Panc1 (cell line): Measurements from ENCODE around the gene PDPK1.

Experiments used
- POLR2AphosphoS5 ChIP-seq: IDR thresholded peaks from 2 replicates; pipeline ENCODE4 v1.6.1; 2012; ENCODE audit warnings: mild to moderate bottlenecking, low read depth, low read length, moderate library complexity
- SIN3A ChIP-seq: IDR thresholded peaks from 2 replicates; pipeline ENCODE4 v1.6.1; 2012; ENCODE audit warnings: low read depth, mild to moderate bottlenecking, low read length, moderate library complexity, borderline replicate concordance; ENCODE audit not compliant: insufficient read depth
- TF ChIP-seq, protein P1 (sequence below): fragments of 450-650 bp; IDR thresholded peaks from 2 replicates; pipeline ENCODE4 v1.5.1; 2017; ENCODE audit warnings: mild to moderate bottlenecking

DNA sequence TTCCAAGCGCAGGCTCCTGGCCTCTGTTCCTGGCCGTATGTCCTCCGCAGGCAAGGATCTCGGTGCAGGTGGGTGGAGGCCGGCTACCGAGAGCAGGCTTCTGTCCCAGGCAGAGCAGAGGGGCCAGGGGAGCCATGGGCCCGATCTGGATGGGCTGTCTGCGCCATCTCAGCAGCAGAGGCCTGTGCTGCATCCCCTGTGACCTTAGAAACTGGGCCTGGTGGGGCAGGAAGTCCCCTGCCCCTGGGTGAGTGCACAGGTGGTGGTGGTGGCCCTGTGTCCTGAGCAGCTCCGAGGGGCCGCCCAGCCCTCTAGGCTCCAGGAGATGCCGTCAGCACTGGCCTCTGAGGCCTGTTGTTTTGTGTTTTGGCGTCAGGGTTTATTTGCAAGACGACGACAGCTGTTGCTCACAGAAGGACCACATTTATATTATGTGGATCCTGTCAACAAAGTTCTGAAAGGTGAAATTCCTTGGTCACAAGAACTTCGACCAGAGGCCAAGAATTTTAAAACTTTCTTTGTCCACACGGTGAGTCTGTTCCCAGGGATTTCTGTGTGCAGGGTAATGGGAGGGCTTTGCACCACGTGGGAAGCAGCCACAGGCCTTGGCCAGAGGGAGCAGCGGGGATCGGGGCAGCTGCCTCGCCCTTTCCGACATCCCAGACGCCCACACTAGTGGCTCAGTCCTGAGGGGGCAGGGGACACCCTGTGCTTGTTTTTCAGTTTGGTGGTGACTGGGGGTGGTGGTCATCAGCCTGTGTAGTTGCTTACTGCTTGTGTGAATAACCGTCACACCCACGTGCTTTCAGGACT is 59.1 kb downstream of the PDPK1 start:
- TF ChIP-seq, protein P1, sequence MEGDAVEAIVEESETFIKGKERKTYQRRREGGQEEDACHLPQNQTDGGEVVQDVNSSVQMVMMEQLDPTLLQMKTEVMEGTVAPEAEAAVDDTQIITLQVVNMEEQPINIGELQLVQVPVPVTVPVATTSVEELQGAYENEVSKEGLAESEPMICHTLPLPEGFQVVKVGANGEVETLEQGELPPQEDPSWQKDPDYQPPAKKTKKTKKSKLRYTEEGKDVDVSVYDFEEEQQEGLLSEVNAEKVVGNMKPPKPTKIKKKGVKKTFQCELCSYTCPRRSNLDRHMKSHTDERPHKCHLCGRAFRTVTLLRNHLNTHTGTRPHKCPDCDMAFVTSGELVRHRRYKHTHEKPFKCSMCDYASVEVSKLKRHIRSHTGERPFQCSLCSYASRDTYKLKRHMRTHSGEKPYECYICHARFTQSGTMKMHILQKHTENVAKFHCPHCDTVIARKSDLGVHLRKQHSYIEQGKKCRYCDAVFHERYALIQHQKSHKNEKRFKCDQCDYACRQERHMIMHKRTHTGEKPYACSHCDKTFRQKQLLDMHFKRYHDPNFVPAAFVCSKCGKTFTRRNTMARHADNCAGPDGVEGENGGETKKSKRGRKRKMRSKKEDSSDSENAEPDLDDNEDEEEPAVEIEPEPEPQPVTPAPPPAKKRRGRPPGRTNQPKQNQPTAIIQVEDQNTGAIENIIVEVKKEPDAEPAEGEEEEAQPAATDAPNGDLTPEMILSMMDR, result no peak
- TF ChIP-seq POLR2AphosphoS5, result no peak
- no peak for TF ChIP-seq SIN3A
